AG09319 (cell line): Measurements from ENCODE around the gene BCL2L15.

Experiments used
- DNase-seq: peaks from one replicate; pipeline ENCODE4 v3.0.0-alpha.2; 2010; ENCODE audit warnings: low read depth; ENCODE audit errors: extremely low read depth
- CTCF ChIP-seq: IDR thresholded peaks from 2 replicates; pipeline ENCODE4 v1.5.1; 2011; ENCODE audit warnings: low read depth, mild to moderate bottlenecking, inconsistent platforms, low read length, moderate library complexity

Gene BCL2L15

GRCh38 chr1:113895098-113895497, 7.7 kb upstream of the BCL2L15 start:
- no peak for TF ChIP-seq CTCF
- no peak for DNase-seq

DNA sequence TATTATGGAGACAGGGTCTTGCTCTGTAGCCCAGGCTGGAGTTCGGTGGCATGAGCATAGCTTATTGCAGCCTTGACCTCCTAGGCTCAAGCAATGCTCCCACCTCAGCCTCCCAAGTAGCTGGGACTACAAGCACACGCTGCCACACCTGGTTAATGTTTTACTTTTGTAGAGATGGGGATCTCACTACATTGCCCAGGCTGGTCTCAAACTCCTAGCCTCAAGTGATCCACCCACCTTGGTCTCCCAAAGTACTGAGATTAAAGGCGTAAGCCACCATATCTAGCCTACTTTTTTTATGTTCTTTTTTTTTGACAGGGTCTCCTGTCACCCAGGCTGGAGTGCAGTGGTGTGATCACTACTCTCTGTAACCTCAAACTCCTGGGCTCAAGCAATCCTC, 5.9 kb upstream of the BCL2L15 start:
- no peak for TF ChIP-seq CTCF
- DNase-seq: no peak

GRCh38 chr1:113891631-113892220, 4.3 kb upstream of the BCL2L15 start:
- TF ChIP-seq CTCF: no peak
- no peak for DNase-seq

DNA sequence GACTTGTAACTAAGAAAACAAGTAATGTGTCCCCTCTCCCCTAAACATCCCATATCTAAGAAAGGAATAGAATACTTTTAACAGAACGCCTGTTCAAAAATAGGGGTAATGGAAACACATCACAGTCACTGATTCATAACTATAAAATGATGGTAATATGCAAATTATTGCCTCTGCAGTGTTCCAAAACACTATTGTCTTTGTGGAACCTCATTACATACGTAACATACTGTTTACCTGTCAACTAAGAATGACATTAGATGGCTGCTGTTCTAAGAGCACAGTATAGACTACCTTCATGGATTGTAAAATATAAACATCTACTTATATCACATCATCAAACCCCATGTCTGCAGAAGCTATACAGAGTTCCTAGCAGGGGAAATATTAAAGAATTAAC, 3.4 kb upstream of the BCL2L15 start:
- DNase-seq: no peak
- TF ChIP-seq CTCF: no peak

DNA sequence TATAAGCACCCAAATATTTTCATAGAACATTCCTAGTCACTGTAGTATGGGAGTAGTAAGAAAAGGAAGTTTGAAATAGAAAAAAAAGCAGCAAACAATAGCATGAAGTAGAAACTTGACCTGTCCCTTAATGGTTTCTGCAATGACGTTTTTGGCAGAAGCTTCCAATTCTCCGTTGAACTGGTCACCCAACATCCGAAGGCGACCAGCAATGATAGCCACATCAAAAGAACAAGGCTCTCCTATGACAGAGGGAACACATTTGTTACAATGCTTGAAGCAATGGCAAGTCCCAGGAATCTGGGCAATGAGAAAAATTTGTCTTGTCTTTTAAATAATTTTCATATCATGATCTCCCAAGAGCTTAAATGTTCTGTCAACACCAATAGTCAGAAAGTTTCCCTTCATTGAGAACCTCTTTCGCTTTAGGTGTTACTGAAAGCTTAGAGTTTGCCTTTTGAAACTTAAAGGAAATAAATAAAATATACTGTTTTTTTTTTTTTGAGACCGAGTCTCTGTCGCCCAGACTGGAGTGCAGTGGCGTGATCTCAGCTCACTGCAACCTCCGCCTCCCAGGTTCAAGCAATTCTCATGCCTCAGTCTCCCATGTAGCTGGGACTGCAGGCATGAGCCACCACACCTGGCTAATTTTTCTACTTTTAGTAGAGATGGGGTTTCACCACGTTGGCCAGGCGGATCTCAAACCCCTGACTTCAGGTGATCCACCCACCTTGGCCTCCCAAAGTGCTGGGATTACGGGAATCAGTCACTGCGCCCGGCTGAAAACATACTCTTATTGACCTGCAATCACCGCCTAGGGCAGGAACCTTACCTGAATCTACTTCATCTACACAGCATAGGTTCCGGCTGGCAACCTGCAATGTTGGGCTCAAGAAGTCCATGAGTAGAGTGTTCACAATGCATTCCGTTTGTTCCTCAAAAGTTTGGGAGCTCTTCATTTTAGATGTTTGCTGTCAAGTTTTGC, 672 bp downstream of the BCL2L15 start:
- DNase-seq: no peak
- no peak for TF ChIP-seq CTCF

DNA sequence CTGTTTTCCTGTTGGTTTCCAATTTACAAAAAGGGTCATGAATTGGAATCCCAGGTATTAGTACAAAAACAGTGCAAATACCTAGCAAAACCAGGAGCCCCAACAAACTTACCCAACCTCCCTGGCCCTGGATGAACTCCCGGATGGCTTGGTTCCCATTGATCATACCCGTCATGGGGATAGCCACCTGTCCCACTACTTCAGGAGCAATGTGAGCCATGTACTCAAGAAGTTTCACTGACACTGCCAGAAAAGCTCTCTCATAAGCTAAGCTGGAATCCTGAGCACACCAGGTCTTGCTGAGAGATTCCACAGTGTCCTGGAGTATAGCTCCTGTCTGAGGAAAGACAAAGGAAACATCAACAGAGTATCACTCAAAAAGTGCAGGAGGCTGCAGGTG, 5.7 kb downstream of the BCL2L15 start:
- DNase-seq: no peak
- no peak for TF ChIP-seq CTCF

DNA sequence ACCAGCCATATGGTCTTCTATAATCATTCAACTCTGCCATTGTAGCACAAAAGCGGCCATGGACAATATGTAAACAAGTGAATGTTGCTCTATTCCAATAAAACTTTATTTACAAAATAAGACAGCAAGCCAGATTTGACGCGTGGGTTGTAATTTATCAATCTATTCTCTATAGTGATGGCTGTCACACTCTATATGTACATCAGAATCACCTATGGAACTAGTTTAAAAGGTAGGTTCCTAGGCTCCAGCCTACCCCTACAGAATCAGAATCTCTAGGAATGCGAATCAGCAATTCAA, 7.7 kb downstream of the BCL2L15 start:
- no peak for TF ChIP-seq CTCF
- DNase-seq: no peak
